WI38 (cell line): Measurements from ENCODE around the gene DLG1.

Source experiments
- H3K4me3 ChIP-seq: 2 replicates; pipeline ENCODE4 v1.5.1; 2011; ENCODE audit warnings: low read depth, mild to moderate bottlenecking, control low read depth, low read length
- CTCF ChIP-seq: IDR thresholded peaks from 2 replicates; pipeline ENCODE4 v1.5.1; 2012; ENCODE audit warnings: low read depth, mild to moderate bottlenecking, control low read depth, low read length

Gene DLG1

GRCh38 chr3:197023998-197024651 is 274.3 kb downstream of the DLG1 start:
- no peak for TF ChIP-seq CTCF
- no peak overlapping the region for H3K4me3 ChIP-seq

GRCh38 chr3:197023241-197023997 is 275.0 kb downstream of the DLG1 start:
- H3K4me3 ChIP-seq = no peak overlapping the region
- no peak for TF ChIP-seq CTCF

- H3K4me3 ChIP-seq = no peak overlapping the region
- no peak for TF ChIP-seq CTCF
Observed at GRCh38 chr3:197022405-197023231, 275.8 kb downstream of the DLG1 start.

- no peak overlapping the region for H3K4me3 ChIP-seq
Observed at GRCh38 chr3:197021729-197022404, 276.5 kb downstream of the DLG1 start.

GRCh38 chr3:197021231-197021630 is 277.2 kb downstream of the DLG1 start:
- H3K4me3 ChIP-seq = no peak overlapping the region
- no peak for TF ChIP-seq CTCF

More at GRCh38 chr3:197021729-197022404, 276.5 kb downstream of the DLG1 start:
- TF ChIP-seq CTCF = no peak

GRCh38 chr3:197019535-197019934 is 278.9 kb downstream of the DLG1 start:
- no peak for TF ChIP-seq CTCF
- no peak overlapping the region for H3K4me3 ChIP-seq
